Endothelial cell of umbilical vein (primary cell): ENCODE measurements around the gene GPATCH11. TPM values are rescaled to one million over a fixed set of nuclear protein-coding genes. Genes with fewer than 3 reads are reported as not detected.

Experiments used
- BruUV-seq: library from RNA; stranded (reverse); fragments of 400-500 nt; replicated peaks from 2 replicates; lab custom pipeline; 2021; lab: Mats Ljungman, UMichigan
- CTCF ChIA-PET: fragments of 300-600, 350-600 bp; sonication (Branson Sonifier 250); formaldehyde crosslinking; loops from one replicate; lab custom pipeline; 2021; ENCODE audit warnings: antibody characterized with exemption, inconsistent platforms; lab: Charles Lee
- POLR2A ChIA-PET: fragments of 300-600, 350-600 bp; sonication (Branson Sonifier 250); formaldehyde crosslinking; loops from one replicate; lab custom pipeline; 2021; ENCODE audit warnings: antibody characterized with exemption, inconsistent platforms; lab: Charles Lee
- DNase-seq: peaks from one replicate; pipeline ENCODE4 v3.0.0-alpha.2; 2011; ENCODE audit warnings: low read depth, low spot score
- FAIRE-seq: peaks from 2 replicates; lab custom pipeline; 2011; peaks lifted over from hg19 to GRCh38; lab: Jason Lieb, UNC
- H2AFZ ChIP-seq: 2 replicates; pipeline ENCODE4 v1.6.0; 2012; ENCODE audit warnings: low read depth, low read length, control low read depth, inconsistent platforms
- H3K27ac ChIP-seq: 2 replicates; pipeline ENCODE4 v1.5.1; 2011; ENCODE audit warnings: low read depth, mild to moderate bottlenecking, control low read depth, low read length, moderate library complexity; ENCODE audit not compliant: insufficient read depth
- H3K27me3 ChIP-seq, 2 experiments: 2 replicates each; pipeline versions ENCODE4 v1.6.0 to v1.6.1; 2011; ENCODE audit warnings: low read length in 2 of 2, mixed read lengths in 1 of 2; ENCODE audit not compliant: control insufficient read depth in 2 of 2, insufficient read depth in 2 of 2
- H3K36me3 ChIP-seq, 2 experiments: 2 replicates in 1 of 2; 3 replicates in 1 of 2; pipeline ENCODE4 v1.5.1; 2011; ENCODE audit warnings: low read length in 2 of 2, mild to moderate bottlenecking in 1 of 2, moderate library complexity in 1 of 2; ENCODE audit not compliant: control insufficient read depth in 2 of 2, insufficient read depth in 2 of 2; ENCODE audit errors: extremely low read depth in 1 of 2
- H3K4me1 ChIP-seq: 3 replicates; pipeline ENCODE4 v1.5.1; 2011; ENCODE audit warnings: mild to moderate bottlenecking, low read length; ENCODE audit not compliant: control insufficient read depth, insufficient read depth; ENCODE audit errors: extremely low read depth
- H3K4me2 ChIP-seq: 2 replicates; pipeline ENCODE4 v1.6.1; 2011; ENCODE audit warnings: low read length, control low read depth, mixed read lengths; ENCODE audit not compliant: insufficient read depth
- H3K4me3 ChIP-seq, 3 experiments: fragments of 200-600 bp in 1 of 3; sonication (generic), shearing (Covaris generic) in 1 of 3; replicated peaks in 1 of 3; 2 replicates each; pipeline ENCODE4 v1.5.1; 2011 to 2016; ENCODE audit warnings: control low read depth in 3 of 3, low read length in 3 of 3, mild to moderate bottlenecking in 2 of 3, inconsistent platforms in 1 of 3, low read depth in 1 of 3, moderate library complexity in 1 of 3; ENCODE audit not compliant: insufficient read depth in 1 of 3
- H3K79me2 ChIP-seq: 2 replicates; pipeline ENCODE4 v1.6.0; 2012; ENCODE audit warnings: low read length, inconsistent platforms; ENCODE audit not compliant: control insufficient read depth, insufficient read depth
- H3K9ac ChIP-seq: replicated peaks from 2 replicates; pipeline ENCODE3; 2011; ENCODE audit warnings: low read length, control low read depth; ENCODE audit not compliant: insufficient read depth; ENCODE audit errors: extremely low read depth
- H3K9me1 ChIP-seq: replicated peaks from 3 replicates; pipeline ENCODE4 v1.6.0; 2011; ENCODE audit warnings: mild to moderate bottlenecking, low read length; ENCODE audit not compliant: control insufficient read depth, insufficient read depth; ENCODE audit errors: extremely low read depth
- H3K9me3 ChIP-seq: replicated peaks from 2 replicates; pipeline ENCODE4 v1.5.1; 2012; ENCODE audit warnings: low read length, inconsistent platforms; ENCODE audit not compliant: control insufficient read depth, insufficient read depth
- H4K20me1 ChIP-seq: replicated peaks from 2 replicates; pipeline ENCODE3; 2011; ENCODE audit warnings: mild to moderate bottlenecking, low read length; ENCODE audit not compliant: control insufficient read depth, insufficient read depth; ENCODE audit errors: extremely low read depth
- CTCF ChIP-seq, 2 donors: IDR thresholded peaks; 1 replicate in 1 of 2; 2 replicates in 1 of 2; pipeline ENCODE4 v1.5.1; 2011; ENCODE audit warnings: low read length in 2 of 2, mild to moderate bottlenecking in 2 of 2, moderate library complexity in 2 of 2, control low read depth in 1 of 2, inconsistent platforms in 1 of 2, low read depth in 1 of 2; ENCODE audit not compliant: insufficient read depth in 1 of 2; ENCODE audit errors: extremely low read depth in 1 of 2
- FOS ChIP-seq: IDR thresholded peaks from 2 replicates; pipeline ENCODE4 v1.6.1; 2011; ENCODE audit warnings: mild to moderate bottlenecking, low read length, moderate library complexity, borderline replicate concordance; ENCODE audit not compliant: insufficient read depth
- JUN ChIP-seq: IDR thresholded peaks from 2 replicates; pipeline ENCODE4 v1.6.1; 2011; ENCODE audit warnings: borderline replicate concordance, low read depth; ENCODE audit not compliant: insufficient read length, insufficient read depth
- MYC ChIP-seq: IDR thresholded peaks from one replicate; pipeline ENCODE4 v1.6.1; 2011; ENCODE audit warnings: mild to moderate bottlenecking, low read depth, low read length
- POLR2A ChIP-seq: IDR thresholded peaks from 2 replicates; pipeline ENCODE4 v1.6.1; 2012; ENCODE audit warnings: low read depth, mild to moderate bottlenecking, control low read depth, low read length
- POLR2AphosphoS5 ChIP-seq: IDR thresholded peaks from 2 replicates; pipeline ENCODE4 v1.6.1; 2012; ENCODE audit warnings: low read depth, mild to moderate bottlenecking, control low read depth, low read length, moderate library complexity; ENCODE audit not compliant: insufficient read depth
- dilution Hi-C: fragments of 300-500 bp; cut with MboI; formaldehyde crosslinking; loops from one replicate; pipeline ENCODE4 v1.15.0; 2019; ENCODE audit warnings: low sequenced_read_pairs; ENCODE audit not compliant: extremely low pct_ligation_motif_present
- intact Hi-C: fragments of 100-400 bp; cut with micrococcal nuclease; formaldehyde crosslinking; loops from one replicate; pipeline ENCODE4 v1.10.0; 2022
- polyA plus RNA-seq, 4 experiments: library from polyadenylated mRNA; depleted of rRNA in 3 of 4; stranded (reverse) in 3 of 4; unstranded in 1 of 4; fragments of >200 nt; gene quantifications; 2 replicates each; pipeline versions ENCODE4 v1.2.1 to v1.2.3, GENCODE V29; 2011 to 2012; ENCODE audit warnings: missing spikeins in 1 of 4
- total RNA-seq: library from RNA; stranded (reverse); gene quantifications from 2 replicates; pipeline ENCODE4 v1.2.3, GENCODE V29; 2021

Gene GPATCH11
- total and polyA plus RNA-seq, 2 donors (not counting 3 experiments of a cell fraction or from before 2014, with no cell fraction given): 2.1 to 10.2 TPM

- H3K9ac ChIP-seq: no peak overlapping the region
- intact Hi-C loops: no loop called here
- peaks cover 15% of the 10 kb centered on the region for H3K4me1 ChIP-seq
- no peak for TF ChIP-seq FOS
- no peak for TF ChIP-seq MYC
- no peak for TF ChIP-seq JUN
- dilution Hi-C loops: no loop called here
- peaks cover 5 to 8% of the 10 kb centered on the region in 2 experiments for H3K36me3 ChIP-seq
- H4K20me1 ChIP-seq: no peaks in the 10 kb centered on the region
- H3K4me3 ChIP-seq: no peak overlapping the region
- POLR2A ChIA-PET: no interaction called here
- H3K27me3 ChIP-seq: no peaks in the 10 kb centered on the region
- peak overlapping the region; percentile 32 for H3K27ac ChIP-seq
- H3K4me2 ChIP-seq: no peak overlapping the region
- CTCF ChIA-PET: interaction anchor here (1.1 kb wide), 1 partner anchor 773 kb away, joined by 3 read pairs; no protein-coding TSS in a partner anchor
- H3K79me2 ChIP-seq: no peaks in the 10 kb centered on the region
- no peak overlapping the region for H2AFZ ChIP-seq
- no peaks in the 10 kb centered on the region for H3K9me3 ChIP-seq
- H3K9me1 ChIP-seq: no peaks in the 10 kb centered on the region
- no TSS peak for BruUV-seq
- FAIRE-seq: peak; percentile 4
- no peak for DNase-seq
Measured at GRCh38 chr2:37104178-37104577, 19.9 kb downstream of the GPATCH11 start.

GRCh38 chr2:37105150-37105549 is 20.8 kb downstream of the GPATCH11 start:
- intact Hi-C loops (no loop called here), dilution Hi-C loops (no loop called here)
- H3K4me3 ChIP-seq: no peak overlapping the region
- TSS peak; percentile 2 for BruUV-seq
- no peaks in the 10 kb centered on the region for H3K79me2 ChIP-seq
- no peaks in the 10 kb centered on the region for H3K9me1 ChIP-seq
- peaks cover 5 to 8% of the 10 kb centered on the region in 2 experiments for H3K36me3 ChIP-seq
- no peak overlapping the region for H3K27ac ChIP-seq
- ChIA-PET CTCF (interaction anchor here (1.1 kb wide), 1 partner anchor 28 kb away, joined by 3 read pairs; no protein-coding TSS in a partner anchor), POLR2A (interaction anchor here (0.6 kb wide), 1 partner anchor 143 kb away, joined by 4 read pairs; no protein-coding TSS in a partner anchor)
- no peaks in the 10 kb centered on the region for H4K20me1 ChIP-seq
- no peak overlapping the region for H3K4me2 ChIP-seq
- no peak overlapping the region for H2AFZ ChIP-seq
- H3K27me3 ChIP-seq: no peaks in the 10 kb centered on the region
- H3K9ac ChIP-seq: no peak overlapping the region
- DNase-seq: no peak
- FAIRE-seq: no peak
- no peaks in the 10 kb centered on the region for H3K9me3 ChIP-seq
- no peak for TF ChIP-seq POLR2A
- no peak for TF ChIP-seq JUN
- no peak for TF ChIP-seq MYC
- no peak for TF ChIP-seq CTCF (IDR thresholded peaks at IDR 0.05; ENCODE audit: extremely low read depth in 1 of 2, insufficient read depth in 1 of 2, low read depth in 1 of 2, low read length in 2 of 2)
- TF ChIP-seq POLR2AphosphoS5: no peak
- TF ChIP-seq FOS: no peak
- H3K4me1 ChIP-seq: peaks cover 15% of the 10 kb centered on the region
